Measurements from ENCODE around the gene ZNF711.

DNA sequence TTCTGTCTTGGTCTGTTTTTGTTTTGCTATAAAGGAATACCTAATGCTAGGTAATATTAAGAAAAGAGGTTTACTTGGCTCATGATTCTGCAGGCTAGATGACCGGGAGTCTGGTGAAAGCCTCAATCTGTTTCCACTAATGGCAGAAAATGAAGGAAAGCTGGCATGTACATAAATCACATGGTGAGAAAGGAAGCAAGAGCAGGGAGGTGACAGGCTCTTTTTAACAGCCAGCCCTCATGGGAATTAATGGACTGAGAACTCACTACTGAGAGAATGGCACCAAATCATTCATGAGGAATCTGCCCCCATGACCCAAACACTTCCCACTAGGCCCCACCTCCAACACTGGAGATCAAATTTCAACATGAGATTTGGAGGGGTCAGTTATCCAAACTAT lies 27.8 kb upstream of the ZNF711 start:
- TF ChIP-seq POLR2A (IDR thresholded peaks at IDR 0.05) = no peak
- TF ChIP-seq, protein P1, sequence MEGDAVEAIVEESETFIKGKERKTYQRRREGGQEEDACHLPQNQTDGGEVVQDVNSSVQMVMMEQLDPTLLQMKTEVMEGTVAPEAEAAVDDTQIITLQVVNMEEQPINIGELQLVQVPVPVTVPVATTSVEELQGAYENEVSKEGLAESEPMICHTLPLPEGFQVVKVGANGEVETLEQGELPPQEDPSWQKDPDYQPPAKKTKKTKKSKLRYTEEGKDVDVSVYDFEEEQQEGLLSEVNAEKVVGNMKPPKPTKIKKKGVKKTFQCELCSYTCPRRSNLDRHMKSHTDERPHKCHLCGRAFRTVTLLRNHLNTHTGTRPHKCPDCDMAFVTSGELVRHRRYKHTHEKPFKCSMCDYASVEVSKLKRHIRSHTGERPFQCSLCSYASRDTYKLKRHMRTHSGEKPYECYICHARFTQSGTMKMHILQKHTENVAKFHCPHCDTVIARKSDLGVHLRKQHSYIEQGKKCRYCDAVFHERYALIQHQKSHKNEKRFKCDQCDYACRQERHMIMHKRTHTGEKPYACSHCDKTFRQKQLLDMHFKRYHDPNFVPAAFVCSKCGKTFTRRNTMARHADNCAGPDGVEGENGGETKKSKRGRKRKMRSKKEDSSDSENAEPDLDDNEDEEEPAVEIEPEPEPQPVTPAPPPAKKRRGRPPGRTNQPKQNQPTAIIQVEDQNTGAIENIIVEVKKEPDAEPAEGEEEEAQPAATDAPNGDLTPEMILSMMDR (IDR thresholded peaks at IDR 0.05) = no peak
- TF ChIP-seq POLR2AphosphoS5 (IDR thresholded peaks at IDR 0.05) = no peak
- TF ChIP-seq EP300 (IDR thresholded peaks at IDR 0.05) = no peak
